HCT116 (cell line): ENCODE data around the gene ADD1.

Experiments used
- ATF3 ChIP-seq: IDR thresholded peaks from 2 replicates; pipeline ENCODE4 v1.6.1; 2012
- CBX3 ChIP-seq: IDR thresholded peaks from 2 replicates; pipeline ENCODE4 v1.6.1; 2012; ENCODE audit warnings: low read depth
- CTCF ChIP-seq, 3 experiments: fragments of 200-600 bp in 1 of 3; sonication (generic) in 1 of 3; IDR thresholded peaks in 2 of 3; conservative IDR thresholded peaks in 1 of 3; 2 replicates each; pipeline ENCODE4 v1.5.1; 2012 to 2017; ENCODE audit warnings: low read depth in 2 of 3, low read length in 2 of 3, antibody characterized with exemption in 1 of 3, borderline replicate concordance in 1 of 3, control low read depth in 1 of 3, mild to moderate bottlenecking in 1 of 3, mixed read lengths in 1 of 3, mixed run types in 1 of 3, moderate library complexity in 1 of 3; ENCODE audit not compliant: insufficient read depth in 1 of 3
- EZH2phosphoT487 ChIP-seq: fragments of 200-600 bp; IDR thresholded peaks from 2 replicates; pipeline ENCODE4 v1.6.1; 2018; ENCODE audit warnings: antibody characterized with exemption, borderline replicate concordance
- FOSL1 ChIP-seq: IDR thresholded peaks from 2 replicates; pipeline ENCODE4 v1.6.1; 2012; ENCODE audit warnings: low read depth
- MAX ChIP-seq: IDR thresholded peaks from 2 replicates; pipeline ENCODE4 v1.6.1; 2012
- POLR2A ChIP-seq: IDR thresholded peaks from 2 replicates; pipeline ENCODE4 v1.7.0; 2011; ENCODE audit warnings: borderline replicate concordance; ENCODE audit not compliant: insufficient read depth, insufficient read length; ENCODE audit errors: extremely low read depth
- POLR2AphosphoS5 ChIP-seq: IDR thresholded peaks from 2 replicates; pipeline ENCODE4 v1.6.1; 2011; ENCODE audit warnings: mild to moderate bottlenecking, low read depth, low read length, moderate library complexity
- SP1 ChIP-seq: IDR thresholded peaks from 2 replicates; pipeline ENCODE4 v1.6.1; 2012; ENCODE audit warnings: low read depth
- ZNF274 ChIP-seq: fragments of 200-500 bp; sonication (Bioruptor generic); IDR thresholded peaks from 2 replicates; pipeline ENCODE4 v1.6.1; 2014; ENCODE audit warnings: mild to moderate bottlenecking, low read depth, low read length, inconsistent platforms

GRCh38 chr4:2795300-2795892, 48.2 kb upstream of the ADD1 start:
- TF ChIP-seq POLR2AphosphoS5 (no peak), CTCF (IDR thresholded peaks at IDR 0.05 in 2 of 3, conservative IDR thresholded peaks at IDR 0.05 in 1 of 3; ENCODE audit: borderline replicate concordance in 1 of 3, insufficient read depth in 1 of 3, low read depth in 2 of 3, low read length in 2 of 3) (no peak), ATF3 (no peak), POLR2A (no peak), SP1 (no peak), CBX3 (no peak), MAX (no peak), ZNF274 (no peak), EZH2phosphoT487 (no peak), FOSL1 (no peak)
